Measurements from ENCODE around the gene NSUN4. TPM values are rescaled to one million over a fixed set of nuclear protein-coding genes. Genes with fewer than 3 reads are reported as not detected.

NSUN4 gene
- total and polyA plus RNA-seq, 2 of the 13 experiments (the other 11 are each of a cell fraction or from before 2014, with no cell fraction given): 21.5 to 23.5 TPM

DNA sequence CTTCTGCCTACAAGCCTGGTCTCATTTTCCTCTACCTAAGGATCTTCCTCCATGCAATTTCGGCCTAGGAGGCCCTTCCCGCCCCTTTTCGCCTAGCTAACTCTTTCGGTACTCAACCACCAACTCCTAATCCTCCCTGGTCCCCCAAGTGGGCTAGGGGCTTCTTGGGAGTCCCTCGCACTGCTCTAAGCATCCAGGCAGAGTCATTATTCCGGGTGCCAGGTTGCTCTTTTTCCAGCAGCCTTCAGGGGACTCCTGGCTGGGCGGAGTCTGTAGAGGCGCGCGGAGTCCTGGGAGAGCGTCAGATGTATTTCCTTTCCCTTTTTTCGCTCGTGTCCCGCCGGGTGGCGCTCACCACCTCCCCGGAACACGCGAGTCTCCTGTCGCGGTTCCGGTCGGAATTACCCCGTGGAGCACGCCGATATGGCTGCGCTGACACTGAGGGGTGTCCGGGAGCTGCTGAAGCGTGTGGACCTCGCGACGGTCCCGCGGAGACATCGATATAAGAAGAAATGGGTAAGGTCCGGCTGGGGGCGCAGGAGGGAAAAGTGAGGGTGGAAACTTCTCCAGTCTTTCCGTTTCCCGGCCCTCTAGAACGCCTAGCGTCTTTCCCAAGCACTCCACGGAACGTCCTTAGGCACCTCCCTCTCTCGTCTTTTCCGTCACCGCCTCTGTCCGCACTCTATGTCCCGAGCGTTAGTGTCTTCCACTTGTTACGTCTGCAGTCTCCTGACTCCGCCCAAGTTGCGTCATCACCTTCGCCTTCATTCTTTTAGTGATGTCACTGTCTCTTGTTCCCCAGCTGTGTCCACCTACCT lies at the start of gene NSUN4 (continued):
- TF ChIP-seq MTF1 (CRISPR knock-in tag; IDR thresholded peaks at IDR 0.05) (no peak), ZNF703 (CRISPR knock-in tag; IDR thresholded peaks at IDR 0.05; ENCODE audit: borderline replicate concordance) (no peak), CBX1 (IDR thresholded peaks at IDR 0.05; ENCODE audit: low read depth) (no peak), RBAK (CRISPR knock-in tag; IDR thresholded peaks at IDR 0.05) (no peak), MIER2 (CRISPR knock-in tag; IDR thresholded peaks at IDR 0.05) (no peak), FOXC1 (CRISPR knock-in tag; IDR thresholded peaks at IDR 0.05; ENCODE audit: borderline replicate concordance) (peak; percentile 81; the same call in 1 of the 2 replicates), SYNCRIP (IDR thresholded peaks at IDR 0.05; ENCODE audit: insufficient read depth, low read depth, low read length) (no peak), ZFP36L1 (CRISPR knock-in tag; IDR thresholded peaks at IDR 0.05) (no peak; the same call in 1 of the 2 replicates), GMEB2 (CRISPR knock-in tag; IDR thresholded peaks at IDR 0.05; ENCODE audit: low read depth) (peak; percentile 47; the same call in 1 of the 2 replicates), ZFP1 (CRISPR knock-in tag; IDR thresholded peaks at IDR 0.05) (0 out of 2 replicates have a peak, but pooled peaks have one; percentile 44), XBP1 (CRISPR knock-in tag; IDR thresholded peaks at IDR 0.05) (no peak; the same call in 1 of the 2 replicates), ZFY (CRISPR knock-in tag; IDR thresholded peaks at IDR 0.05) (peak; percentile 81), ZNF512B (CRISPR knock-in tag; IDR thresholded peaks at IDR 0.05; ENCODE audit: borderline replicate concordance) (no peak), SP1 (IDR thresholded peaks at IDR 0.05) (no peak), SP1 (CRISPR knock-in tag; IDR thresholded peaks at IDR 0.05) (peak; percentile 59; the same call in 1 of the 2 replicates)
- TF ChIP-seq, protein P1, sequence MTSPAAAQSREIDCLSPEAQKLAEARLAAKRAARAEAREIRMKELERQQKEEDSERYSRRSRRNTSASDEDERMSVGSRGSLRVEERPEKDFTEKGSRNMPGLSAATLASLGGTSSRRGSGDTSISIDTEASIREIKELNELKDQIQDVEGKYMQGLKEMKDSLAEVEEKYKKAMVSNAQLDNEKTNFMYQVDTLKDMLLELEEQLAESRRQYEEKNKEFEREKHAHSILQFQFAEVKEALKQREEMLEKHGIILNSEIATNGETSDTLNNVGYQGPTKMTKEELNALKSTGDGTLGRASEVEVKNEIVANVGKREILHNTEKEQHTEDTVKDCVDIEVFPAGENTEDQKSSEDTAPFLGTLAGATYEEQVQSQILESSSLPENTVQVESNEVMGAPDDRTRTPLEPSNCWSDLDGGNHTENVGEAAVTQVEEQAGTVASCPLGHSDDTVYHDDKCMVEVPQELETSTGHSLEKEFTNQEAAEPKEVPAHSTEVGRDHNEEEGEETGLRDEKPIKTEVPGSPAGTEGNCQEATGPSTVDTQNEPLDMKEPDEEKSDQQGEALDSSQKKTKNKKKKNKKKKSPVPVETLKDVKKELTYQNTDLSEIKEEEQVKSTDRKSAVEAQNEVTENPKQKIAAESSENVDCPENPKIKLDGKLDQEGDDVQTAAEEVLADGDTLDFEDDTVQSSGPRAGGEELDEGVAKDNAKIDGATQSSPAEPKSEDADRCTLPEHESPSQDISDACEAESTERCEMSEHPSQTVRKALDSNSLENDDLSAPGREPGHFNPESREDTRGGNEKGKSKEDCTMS (CRISPR knock-in tag; conservative IDR thresholded peaks at IDR 0.05): no peak

Measured in HepG2 (cell line).